H1 (cell line): ENCODE data around the gene AP5Z1. TPM values are rescaled to one million over a fixed set of nuclear protein-coding genes. Genes with fewer than 3 reads are reported as not detected.

Experiments used
- CTCF ChIA-PET: fragments of 300-600 bp; sonication (Branson Sonifier 250); formaldehyde crosslinking; loops from one replicate; lab custom pipeline; 2021; ENCODE audit not compliant: partially characterized antibody; lab: Charles Lee
- POLR2A ChIA-PET: fragments of 300-600 bp; sonication (Branson Sonifier 250); formaldehyde crosslinking; loops from one replicate; lab custom pipeline; 2021; ENCODE audit warnings: inconsistent platforms; ENCODE audit not compliant: partially characterized antibody; lab: Charles Lee
- DNase-seq, 2 experiments: peaks; one replicate each; pipeline versions ENCODE4 v3.0.0 to v3.0.0-alpha.2; 2010 to 2022; ENCODE audit warnings: low spot score in 2 of 2, low read depth in 1 of 2, mixed read lengths in 1 of 2
- FAIRE-seq: peaks from 2 replicates; lab custom pipeline; 2011; peaks lifted over from hg19 to GRCh38; lab: Jason Lieb, UNC
- H2AFZ ChIP-seq: 2 replicates; pipeline ENCODE4 v1.8.1; 2012; ENCODE audit warnings: low read length, inconsistent platforms
- H2AK5ac ChIP-seq: 2 replicates; pipeline ENCODE4 v1.6.1; 2013; ENCODE audit warnings: low read depth, low read length
- H2BK120ac ChIP-seq: replicated peaks from 2 replicates; pipeline ENCODE3; 2013; ENCODE audit warnings: low read depth, low read length, inconsistent platforms
- H2BK12ac ChIP-seq: 2 replicates; pipeline ENCODE4 v1.6.1; 2013; ENCODE audit warnings: low read depth, low read length
- H2BK15ac ChIP-seq: 2 replicates; pipeline ENCODE4 v1.6.1; 2013; ENCODE audit warnings: low read length
- H2BK20ac ChIP-seq: 2 replicates; pipeline ENCODE4 v1.6.1; 2013; ENCODE audit warnings: low read length
- H2BK5ac ChIP-seq: 2 replicates; pipeline ENCODE4 v1.6.1; 2013; ENCODE audit warnings: low read depth, low read length
- H3K14ac ChIP-seq: 2 replicates; pipeline ENCODE4 v1.6.1; 2013; ENCODE audit warnings: inconsistent platforms; ENCODE audit not compliant: insufficient read length
- H3K18ac ChIP-seq: 2 replicates; pipeline ENCODE4 v1.6.1; 2013; ENCODE audit warnings: low read length; ENCODE audit errors: extremely low read depth
- H3K23ac ChIP-seq: 2 replicates; pipeline ENCODE4 v1.6.1; 2013; ENCODE audit warnings: inconsistent platforms; ENCODE audit not compliant: insufficient read length
- H3K23me2 ChIP-seq: 2 replicates; pipeline ENCODE4 v1.6.1; 2013; ENCODE audit warnings: low read depth, low read length
- H3K27ac ChIP-seq: 2 replicates; pipeline ENCODE4 v1.6.1; 2011; ENCODE audit warnings: low read depth, low read length, inconsistent platforms
- H3K27me3 ChIP-seq, 4 experiments: replicated peaks in 1 of 4; 1 replicate in 1 of 4; 2 replicates in 3 of 4; pipeline versions ENCODE4 v1.6.1 to v1.8.1; 2011 to 2013; ENCODE audit warnings: low read length in 3 of 4, mild to moderate bottlenecking in 3 of 4, inconsistent platforms in 2 of 4, mixed read lengths in 2 of 4, moderate library complexity in 1 of 4; ENCODE audit not compliant: control insufficient read depth in 3 of 4, insufficient read depth in 3 of 4; ENCODE audit errors: extremely low read depth in 1 of 4
- H3K36me3 ChIP-seq, 4 experiments: 2 replicates each; pipeline versions ENCODE4 v1.6.1 to v1.8.1; 2011 to 2013; ENCODE audit warnings: mild to moderate bottlenecking in 4 of 4, low read length in 3 of 4, moderate library complexity in 2 of 4, control low read depth in 1 of 4, inconsistent platforms in 1 of 4; ENCODE audit not compliant: insufficient read depth in 4 of 4, control insufficient read depth in 2 of 4
- H3K4ac ChIP-seq: replicated peaks from 2 replicates; pipeline ENCODE3; 2013; ENCODE audit warnings: low read length, low read depth, mixed read lengths, inconsistent platforms; ENCODE audit not compliant: insufficient read length
- H3K4me1 ChIP-seq, 4 experiments: replicated peaks in 1 of 4; 1 replicate in 1 of 4; 2 replicates in 3 of 4; pipeline versions ENCODE4 v1.6.1 to v1.8.1; 2011 to 2013; ENCODE audit warnings: low read length in 3 of 4, inconsistent platforms in 2 of 4, mixed read lengths in 1 of 4; ENCODE audit not compliant: insufficient read depth in 4 of 4, control insufficient read depth in 3 of 4
- H3K4me2 ChIP-seq, 2 experiments: 2 replicates each; pipeline versions ENCODE4 v1.6.1 to v1.8.1; 2011 to 2013; ENCODE audit warnings: low read depth in 2 of 2, low read length in 2 of 2, control low read depth in 1 of 2, inconsistent platforms in 1 of 2, mild to moderate bottlenecking in 1 of 2; ENCODE audit not compliant: insufficient read depth in 1 of 2
- H3K4me3 ChIP-seq, 4 experiments: fragments of 200-600, 300-600 bp in 1 of 4; sonication (generic), shearing (Covaris generic), sonication (Bioruptor Twin) in 1 of 4; 2 replicates each; pipeline versions ENCODE4 v1.5.1 to v1.8.1; 2011 to 2016; ENCODE audit warnings: low read length in 4 of 4, low read depth in 3 of 4, control low read depth in 2 of 4, inconsistent platforms in 2 of 4, mild to moderate bottlenecking in 2 of 4, mixed read lengths in 1 of 4, moderate library complexity in 1 of 4; ENCODE audit not compliant: insufficient read depth in 2 of 4; ENCODE audit errors: extremely low read depth in 1 of 4
- H3K56ac ChIP-seq: replicated peaks from 2 replicates; pipeline ENCODE3; 2013; ENCODE audit warnings: low read depth, mild to moderate bottlenecking, mixed read lengths, low read length, inconsistent platforms; ENCODE audit not compliant: insufficient read length
- H3K79me1 ChIP-seq: 2 replicates; pipeline ENCODE4 v1.6.1; 2013; ENCODE audit warnings: low read depth, low read length, control low read depth
- H3K79me2 ChIP-seq, 2 experiments: 2 replicates each; pipeline versions ENCODE4 v1.6.1 to v1.8.1; 2012 to 2013; ENCODE audit warnings: low read length in 2 of 2, mild to moderate bottlenecking in 2 of 2, inconsistent platforms in 1 of 2; ENCODE audit not compliant: insufficient read depth in 2 of 2, control insufficient read depth in 1 of 2
- H3K9ac ChIP-seq, 4 experiments: replicated peaks in 1 of 4; 1 replicate in 1 of 4; 2 replicates in 3 of 4; pipeline versions ENCODE4 v1.6.1 to v1.8.1; 2011 to 2013; ENCODE audit warnings: low read depth in 3 of 4, low read length in 3 of 4, control low read depth in 2 of 4, mild to moderate bottlenecking in 2 of 4, moderate library complexity in 2 of 4, inconsistent platforms in 1 of 4; ENCODE audit errors: extremely low read depth in 1 of 4
- H3K9me3 ChIP-seq, 2 experiments: 2 replicates each; pipeline versions ENCODE4 v1.6.1 to v1.8.1; 2012 to 2013; ENCODE audit warnings: mild to moderate bottlenecking in 2 of 2, moderate library complexity in 2 of 2, control low read depth in 1 of 2, inconsistent platforms in 1 of 2, low read depth in 1 of 2, low read length in 1 of 2, mixed read lengths in 1 of 2; ENCODE audit not compliant: insufficient read depth in 2 of 2
- H4K20me1 ChIP-seq, 2 experiments: replicated peaks in 1 of 2; 2 replicates each; pipeline versions ENCODE3 to v1.8.1; 2011 to 2013; ENCODE audit warnings: inconsistent platforms in 2 of 2, low read length in 2 of 2, mild to moderate bottlenecking in 1 of 2; ENCODE audit not compliant: insufficient read depth in 2 of 2, control insufficient read depth in 1 of 2
- H4K5ac ChIP-seq: 2 replicates; pipeline ENCODE4 v1.6.1; 2013; ENCODE audit warnings: low read length, low read depth, mixed read lengths, inconsistent platforms; ENCODE audit not compliant: insufficient read length
- H4K8ac ChIP-seq: 2 replicates; pipeline ENCODE4 v1.8.0; 2013; ENCODE audit warnings: mild to moderate bottlenecking, moderate library complexity, low read length, inconsistent platforms; ENCODE audit not compliant: insufficient read depth; ENCODE audit errors: extremely low read depth
- H4K91ac ChIP-seq: replicated peaks from 2 replicates; pipeline ENCODE3; 2013; ENCODE audit warnings: low read length, mixed read lengths, inconsistent platforms; ENCODE audit not compliant: insufficient read length
- BCL11A ChIP-seq, 2 experiments: IDR thresholded peaks; one replicate each; pipeline ENCODE4 v1.6.1; 2011; ENCODE audit warnings: low read depth in 2 of 2, low read length in 2 of 2, mild to moderate bottlenecking in 2 of 2
- CEBPB ChIP-seq: IDR thresholded peaks from 2 replicates; pipeline ENCODE4 v1.6.1; 2012; ENCODE audit warnings: low read depth, low read length
- EP300 ChIP-seq, 2 experiments: IDR thresholded peaks; 1 replicate in 1 of 2; 2 replicates in 1 of 2; pipeline ENCODE4 v1.6.1; 2011 to 2012; ENCODE audit warnings: low read depth in 2 of 2, low read length in 2 of 2, mild to moderate bottlenecking in 2 of 2, borderline replicate concordance in 1 of 2, inconsistent platforms in 1 of 2, moderate library complexity in 1 of 2
- HDAC6 ChIP-seq: IDR thresholded peaks from one replicate; pipeline ENCODE4 v1.7.1; 2012; ENCODE audit warnings: low read depth, mild to moderate bottlenecking, inconsistent platforms, low read length, moderate library complexity
- POLR2AphosphoS5 ChIP-seq: IDR thresholded peaks from 2 replicates; pipeline ENCODE4 v1.6.1; 2011; ENCODE audit warnings: low read depth, low read length
- SP4 ChIP-seq: IDR thresholded peaks from 2 replicates; pipeline ENCODE4 v1.6.1; 2012; ENCODE audit warnings: low read length, inconsistent platforms
- WGBS, 2 experiments: shearing (Covaris generic) in 1 of 2; methylation state at CpG; one replicate each; pipeline versions ENCODE4 v1.1.6 to v1.1.7; 2013 to 2015; ENCODE audit warnings: low lambda C conversion rate in 2 of 2, mixed read lengths in 2 of 2, inconsistent platforms in 1 of 2, low coverage in 1 of 2, missing lambda C conversion rate in 1 of 2; ENCODE audit not compliant: insufficient replicate concordance in 2 of 2, insufficient coverage in 1 of 2, insufficient read length in 1 of 2; ENCODE audit errors: extremely low coverage in 1 of 2, missing lambda C conversion rate in 1 of 2; 5-methylcytosine and 5-hydroxymethylcytosine counted together
- polyA plus RNA-seq, 7 experiments: library from polyadenylated mRNA; depleted of rRNA in 3 of 7; stranded (reverse) in 5 of 7; unstranded in 2 of 7; fragments of >200 nt in 5 of 7; fragments of 200-250 nt in 2 of 7; gene quantifications; 1 replicate in 5 of 7; 2 replicates in 1 of 7; 4 replicates in 1 of 7; pipeline versions ENCODE4 v1.2.1 to v1.2.3, GENCODE V29; 2011 to 2013; ENCODE audit warnings: missing spikeins in 2 of 7, mixed read lengths in 2 of 7
- total RNA-seq: library from RNA; stranded (reverse); fragmentation: NEBNext Ultra II Directional; extraction: Animal tissue kit (Norgen Biotek cat#: 25700); gene quantifications from 2 replicates; pipeline ENCODE4 v1.2.1, GENCODE V29; 2021

The AP5Z1 gene
- total and polyA plus RNA-seq, 2 of the 8 experiments (the other 6 are each of a cell fraction or from before 2014, with no cell fraction given), result 24.0 to 24.7 TPM

GRCh38 chr7:4800487-4800886 lies 25.1 kb downstream of the AP5Z1 start:
- no peaks in the 10 kb centered on the region for H3K9me3 ChIP-seq
- no peaks in the 10 kb centered on the region for H3K79me2 ChIP-seq
- H2AFZ ChIP-seq, result no peak overlapping the region
- no peak overlapping the region for H3K27ac ChIP-seq
- no peak for FAIRE-seq
- 91% methylated on average over 9 of the region's 10 CpGs; no CpG with 5 or more reads in 1 of the 2 experiments for WGBS, 2 experiments
- DNase-seq, result no peak
- peaks cover 0 to 7% (median 0%) of the 10 kb centered on the region in 4 experiments; a peak in 1 of 7 replicates for H3K4me1 ChIP-seq
- H2BK120ac ChIP-seq, result no peak overlapping the region
- H3K79me1 ChIP-seq, result no peaks in the 10 kb centered on the region
- H3K23ac ChIP-seq, result no peak overlapping the region
- H3K9ac ChIP-seq, result no peak overlapping the region
- H2BK20ac ChIP-seq, result no peak overlapping the region
- no peak overlapping the region for H3K14ac ChIP-seq
- POLR2A ChIA-PET, result interaction anchor here (1.0 to 1.8 kb wide), 3 partner anchors 8 to 17 kb away, joined by 3 to 7 read pairs (median 4); no protein-coding TSS in a partner anchor
- H3K4ac ChIP-seq, result no peak overlapping the region
- H3K27me3 ChIP-seq, result no peaks in the 10 kb centered on the region
- no peak overlapping the region for H2BK12ac ChIP-seq
- no peak overlapping the region for H4K91ac ChIP-seq
- no peaks in the 10 kb centered on the region for H3K23me2 ChIP-seq
- no peak overlapping the region for H2AK5ac ChIP-seq
- no peak overlapping the region for H3K4me2 ChIP-seq
- no peak overlapping the region for H3K4me3 ChIP-seq
- H4K5ac ChIP-seq, result no peak overlapping the region
- CTCF ChIA-PET, result interaction anchor here (0.8 to 8.0 kb wide), 7 partner anchors 9 to 285 kb away, joined by 3 to 65 read pairs (median 6); partner anchors contain the start of gene RADIL
- H2BK5ac ChIP-seq, result peak overlapping the region; percentile 44; the same call in 1 of the 2 replicates
- H4K8ac ChIP-seq, result no peak overlapping the region
- no peaks in the 10 kb centered on the region for H3K36me3 ChIP-seq
- no peak overlapping the region for H3K56ac ChIP-seq
- no peak overlapping the region for H2BK15ac ChIP-seq
- no peak for TF ChIP-seq SP4
- TF ChIP-seq HDAC6, result no peak
- TF ChIP-seq CEBPB, result no peak
- TF ChIP-seq BCL11A (IDR thresholded peaks at IDR 0.05; ENCODE audit: low read depth in 2 of 2, low read length in 2 of 2), result no peak
- TF ChIP-seq POLR2AphosphoS5, result no peak
- TF ChIP-seq EP300 (IDR thresholded peaks at IDR 0.05; ENCODE audit: borderline replicate concordance in 1 of 2, low read depth in 2 of 2, low read length in 2 of 2), result no peak
- TF ChIP-seq, all 59 proteins: peak for 0
- Histone ChIP-seq H4K20me1 (no peaks in the 10 kb centered on the region), H3K18ac (no peak overlapping the region)
